GM19351 (cell line): ENCODE data around the gene HSD11B1.
A peak's percentile ranks its signal among the peaks of the same experiment; 100 is the strongest.

Experiments
- ATAC-seq: cut with Tn5 transposase; IDR thresholded peaks from one replicate; pipeline ENCODE4 v1.9.1; 2021; ENCODE audit warnings: mild to moderate bottlenecking, moderate library complexity; ENCODE audit not compliant: unreplicated experiment

HSD11B1 gene

GRCh38 chr1:209723756-209724693, 19.4 kb downstream of the HSD11B1 start:
- no peak for ATAC-seq

- no peak for ATAC-seq
Observed at GRCh38 chr1:209727286-209727685, 22.6 kb downstream of the HSD11B1 start.

- no peak for ATAC-seq
Observed at GRCh38 chr1:209727785-209728184, 23.1 kb downstream of the HSD11B1 start.

GRCh38 chr1:209728466-209728865, 23.8 kb downstream of the HSD11B1 start:
- no peak for ATAC-seq

GRCh38 chr1:209729436-209729835, 24.8 kb downstream of the HSD11B1 start:
- ATAC-seq: no peak

- no peak for ATAC-seq
Observed at GRCh38 chr1:209732725-209733124, 28.1 kb downstream of the HSD11B1 start.

GRCh38 chr1:209733409-209734192, 29.0 kb downstream of the HSD11B1 start:
- no peak for ATAC-seq

- no peak for ATAC-seq
Observed at GRCh38 chr1:209736490-209737117, 32.0 kb downstream of the HSD11B1 start.

- no peak for ATAC-seq
Observed at GRCh38 chr1:209737118-209737505, 32.5 kb downstream of the HSD11B1 start.

GRCh38 chr1:209738270-209738669, 33.6 kb downstream of the HSD11B1 start:
- no peak for ATAC-seq

GRCh38 chr1:209741193-209741592, 36.5 kb downstream of the HSD11B1 start:
- ATAC-seq: no peak

GRCh38 chr1:209741889-209742288, 37.2 kb downstream of the HSD11B1 start:
- no peak for ATAC-seq

GRCh38 chr1:209742409-209743144, 37.9 kb downstream of the HSD11B1 start:
- ATAC-seq: no peak

GRCh38 chr1:209743145-209743482, 38.5 kb downstream of the HSD11B1 start:
- no peak for ATAC-seq

GRCh38 chr1:209746451-209747165, 42.0 kb downstream of the HSD11B1 start:
- no peak for ATAC-seq

GRCh38 chr1:209747580-209748262, 43.1 kb downstream of the HSD11B1 start:
- peak; percentile 72 for ATAC-seq

- ATAC-seq: no peak
Observed at GRCh38 chr1:209748620-209749019, 44.0 kb downstream of the HSD11B1 start.

- no peak for ATAC-seq
Observed at GRCh38 chr1:209749205-209749604, 44.6 kb downstream of the HSD11B1 start.

GRCh38 chr1:209749670-209750323, 45.2 kb downstream of the HSD11B1 start:
- no peak for ATAC-seq
